ENCODE results near the gene RPL37A.

GRCh38 chr2:216533609-216534008 lies 35.0 kb downstream of the RPL37A start:
- TF ChIP-seq CTCF (IDR thresholded peaks at IDR 0.05 in 4 of 5, conservative IDR thresholded peaks at IDR 0.05 in 1 of 5) (no peak), POLR2A (IDR thresholded peaks at IDR 0.05) (no peak)
